DOHH2 (cell line): ENCODE data around the gene MAST2.

ENCODE experiments used
- H3F3A ChIP-seq: fragments of 200-600 bp; sonication (generic), shearing (Covaris generic); 2 replicates; pipeline ENCODE4 v1.6.0; 2016; ENCODE audit warnings: antibody characterized with exemption, mild to moderate bottlenecking; ENCODE audit not compliant: control insufficient read depth, insufficient read depth
- H3K27ac ChIP-seq: fragments of 200-600 bp; sonication (generic); 2 replicates; pipeline ENCODE4 v1.5.1; 2014; ENCODE audit warnings: low read depth, mild to moderate bottlenecking, low read length, moderate library complexity
- H3K27me3 ChIP-seq: fragments of 200-600 bp; sonication (generic); 2 replicates; pipeline ENCODE4 v1.6.1; 2014; ENCODE audit warnings: mild to moderate bottlenecking, low read length, mixed read lengths; ENCODE audit not compliant: control insufficient read depth
- H3K36me3 ChIP-seq: fragments of 200-600 bp; sonication (generic); 2 replicates; pipeline ENCODE4 v1.6.1; 2014; ENCODE audit warnings: mild to moderate bottlenecking, low read length, moderate library complexity, mixed read lengths; ENCODE audit not compliant: control insufficient read depth
- H3K4me1 ChIP-seq: fragments of 200-600 bp; sonication (generic); 2 replicates; pipeline ENCODE4 v1.6.1; 2014; ENCODE audit warnings: mild to moderate bottlenecking, low read length, mixed read lengths; ENCODE audit not compliant: control insufficient read depth
- H3K4me2 ChIP-seq: fragments of 200-600 bp; sonication (generic); 2 replicates; pipeline ENCODE4 v1.6.0; 2014; ENCODE audit warnings: mild to moderate bottlenecking, low read length, moderate library complexity
- H3K4me3 ChIP-seq: fragments of 200-600 bp; sonication (generic); 2 replicates; pipeline ENCODE4 v1.5.1; 2014; ENCODE audit warnings: mild to moderate bottlenecking, low read length, mixed read lengths
- H3K79me2 ChIP-seq: fragments of 200-600 bp; sonication (generic); 2 replicates; pipeline ENCODE4 v1.6.1; 2014; ENCODE audit warnings: mild to moderate bottlenecking, low read length, mixed read lengths; ENCODE audit not compliant: control insufficient read depth
- H3K9me2 ChIP-seq: fragments of 200-600 bp; sonication (generic); replicated peaks from 2 replicates; pipeline ENCODE4 v1.6.1; 2014; ENCODE audit warnings: mild to moderate bottlenecking, low read length, mixed read lengths; ENCODE audit not compliant: control insufficient read depth
- H3K9me3 ChIP-seq: fragments of 200-600 bp; sonication (generic); 2 replicates; pipeline ENCODE4 v1.6.1; 2014; ENCODE audit warnings: antibody characterized with exemption, low read length, mixed read lengths; ENCODE audit not compliant: control insufficient read depth, insufficient read depth
- H4K20me1 ChIP-seq: fragments of 200-600 bp; sonication (generic); 2 replicates; pipeline ENCODE4 v1.6.0; 2014; ENCODE audit warnings: low read depth, mild to moderate bottlenecking, antibody characterized with exemption, low read length, moderate library complexity; ENCODE audit not compliant: control insufficient read depth, insufficient read depth
- CTCF ChIP-seq: fragments of 200-600 bp; sonication (generic); IDR thresholded peaks from one replicate; pipeline ENCODE4 v1.5.1; 2014; ENCODE audit warnings: antibody characterized with exemption, mild to moderate bottlenecking, low read depth, low read length; ENCODE audit not compliant: poor library complexity, severe bottlenecking
- EZH2phosphoT487 ChIP-seq: fragments of 200-600 bp; sonication (generic); IDR thresholded peaks from 2 replicates; pipeline ENCODE4 v1.6.1; 2017; ENCODE audit warnings: borderline replicate concordance, mild to moderate bottlenecking, antibody characterized with exemption, low read length, moderate library complexity, mixed read lengths

MAST2 gene

GRCh38 chr1:46068525-46068924, 265.1 kb downstream of the MAST2 start:
- no peaks in the 10 kb centered on the region for H4K20me1 ChIP-seq
- H3F3A ChIP-seq, result no peaks in the 10 kb centered on the region
- no peaks in the 10 kb centered on the region for H3K79me2 ChIP-seq
- H3K27ac ChIP-seq, result no peak overlapping the region
- no peak overlapping the region for H3K4me2 ChIP-seq
- no peaks in the 10 kb centered on the region for H3K27me3 ChIP-seq
- H3K9me3 ChIP-seq, result no peaks in the 10 kb centered on the region
- H3K9me2 ChIP-seq, result no peaks in the 10 kb centered on the region
- no peak overlapping the region for H3K4me3 ChIP-seq
- H3K4me1 ChIP-seq, result peaks cover 16% of the 10 kb centered on the region
- H3K36me3 ChIP-seq, result no peaks in the 10 kb centered on the region
- no peak for TF ChIP-seq CTCF
- TF ChIP-seq EZH2phosphoT487, result no peak

GRCh38 chr1:46070164-46070814, 266.9 kb downstream of the MAST2 start:
- Histone ChIP-seq H3K9me3 (no peaks in the 10 kb centered on the region), H3K4me1 (peaks cover 11% of the 10 kb centered on the region), H4K20me1 (no peaks in the 10 kb centered on the region), H3K79me2 (no peaks in the 10 kb centered on the region), H3F3A (no peaks in the 10 kb centered on the region), H3K9me2 (no peaks in the 10 kb centered on the region), H3K36me3 (no peaks in the 10 kb centered on the region), H3K4me3 (no peak overlapping the region), H3K4me2 (no peak overlapping the region), H3K27me3 (no peaks in the 10 kb centered on the region), H3K27ac (no peak overlapping the region)
- TF ChIP-seq CTCF (no peak), EZH2phosphoT487 (no peak)

GRCh38 chr1:46072975-46073374, 269.6 kb downstream of the MAST2 start:
- Histone ChIP-seq H3K27me3 (no peaks in the 10 kb centered on the region), H3K4me2 (no peak overlapping the region), H3K4me1 (no peaks in the 10 kb centered on the region), H3K79me2 (no peaks in the 10 kb centered on the region), H3K9me2 (no peaks in the 10 kb centered on the region), H4K20me1 (no peaks in the 10 kb centered on the region), H3K9me3 (no peaks in the 10 kb centered on the region), H3K27ac (no peak overlapping the region), H3F3A (no peaks in the 10 kb centered on the region; the same call in 1 of the 2 replicates), H3K4me3 (no peak overlapping the region), H3K36me3 (no peaks in the 10 kb centered on the region)
- TF ChIP-seq EZH2phosphoT487 (no peak), CTCF (no peak)
